Lower leg skin (tissue), 4 donors: ENCODE measurements around the gene ENPP6. TPM values are rescaled to one million over a fixed set of nuclear protein-coding genes. Genes with fewer than 3 reads are reported as not detected.

Source experiments
- DNase-seq, 2 donors: peaks; one replicate each; pipeline ENCODE4 v3.0.0-alpha.2; 2019; ENCODE audit warnings: low spot score in 2 of 2
- H3K4me3 ChIP-seq: fragments of 200-600 bp; sonication (generic); 2 replicates; pipeline ENCODE4 v1.5.1; 2017; ENCODE audit warnings: mild to moderate bottlenecking, low read depth; ENCODE audit not compliant: poor library complexity, severe bottlenecking
- POLR2A ChIP-seq, 2 donors: fragments of 450-650 bp; IDR thresholded peaks; one replicate each; pipeline ENCODE4 v1.6.1; 2016 to 2017; ENCODE audit warnings: antibody characterized with exemption in 2 of 2, mild to moderate bottlenecking in 1 of 2, moderate library complexity in 1 of 2
- WGBS, 2 donors: methylation state at CpG; one replicate each; pipeline ENCODE4 v1.1.5; 2018; 5-methylcytosine and 5-hydroxymethylcytosine counted together
- intact Hi-C: fragments of 100-400 bp; cut with DNase I; formaldehyde crosslinking; loops from one replicate; pipeline ENCODE4 v1.15.0; 2023; ENCODE audit warnings: low total_unique reads
- total RNA-seq, 4 donors: library from RNA; depleted of rRNA; stranded (reverse); fragments of >200 nt; gene quantifications; one replicate each; pipeline ENCODE4 v1.1.0, GENCODE V29; 2016
- TF ChIP-seq, protein P1 (sequence below), 3 donors: fragments of 450-650 bp; IDR thresholded peaks; one replicate each; pipeline ENCODE4 v1.5.1; 2016; ENCODE audit warnings: antibody characterized with exemption in 3 of 3, mild to moderate bottlenecking in 3 of 3, moderate library complexity in 2 of 3

Gene ENPP6
- total RNA-seq, 4 donors from 2014 or later: 0.16 TPM; not detected in 3

DNA sequence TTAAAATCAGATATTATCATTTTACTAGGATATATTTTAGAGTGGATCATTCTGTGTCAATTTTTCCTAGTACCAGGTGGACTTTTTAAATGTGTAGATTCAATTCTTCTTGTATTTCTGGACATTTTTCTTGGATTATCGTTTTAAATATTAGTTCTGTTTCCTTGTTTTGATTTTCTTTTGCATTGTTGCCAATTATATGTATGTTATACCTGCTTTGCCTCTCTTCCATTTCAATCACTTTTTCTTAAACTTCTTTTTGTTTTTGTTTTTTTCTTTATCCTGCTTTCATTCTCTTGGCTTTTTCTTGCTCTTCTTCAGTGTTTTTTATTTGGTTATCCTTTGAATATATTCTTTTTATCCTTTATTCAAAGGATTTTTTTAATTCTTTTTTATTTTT is 171.5 kb downstream of the ENPP6 start:
- WGBS, 2 donors: 77 to 81% methylated on average over 1 of the region's 1 CpG
- TF ChIP-seq, protein P1, sequence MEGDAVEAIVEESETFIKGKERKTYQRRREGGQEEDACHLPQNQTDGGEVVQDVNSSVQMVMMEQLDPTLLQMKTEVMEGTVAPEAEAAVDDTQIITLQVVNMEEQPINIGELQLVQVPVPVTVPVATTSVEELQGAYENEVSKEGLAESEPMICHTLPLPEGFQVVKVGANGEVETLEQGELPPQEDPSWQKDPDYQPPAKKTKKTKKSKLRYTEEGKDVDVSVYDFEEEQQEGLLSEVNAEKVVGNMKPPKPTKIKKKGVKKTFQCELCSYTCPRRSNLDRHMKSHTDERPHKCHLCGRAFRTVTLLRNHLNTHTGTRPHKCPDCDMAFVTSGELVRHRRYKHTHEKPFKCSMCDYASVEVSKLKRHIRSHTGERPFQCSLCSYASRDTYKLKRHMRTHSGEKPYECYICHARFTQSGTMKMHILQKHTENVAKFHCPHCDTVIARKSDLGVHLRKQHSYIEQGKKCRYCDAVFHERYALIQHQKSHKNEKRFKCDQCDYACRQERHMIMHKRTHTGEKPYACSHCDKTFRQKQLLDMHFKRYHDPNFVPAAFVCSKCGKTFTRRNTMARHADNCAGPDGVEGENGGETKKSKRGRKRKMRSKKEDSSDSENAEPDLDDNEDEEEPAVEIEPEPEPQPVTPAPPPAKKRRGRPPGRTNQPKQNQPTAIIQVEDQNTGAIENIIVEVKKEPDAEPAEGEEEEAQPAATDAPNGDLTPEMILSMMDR (IDR thresholded peaks at IDR 0.05): no peak
- no peak for TF ChIP-seq POLR2A (IDR thresholded peaks at IDR 0.05)
- intact Hi-C loops: no loop called here
- H3K4me3 ChIP-seq: no peak overlapping the region
- no peak for DNase-seq

DNA sequence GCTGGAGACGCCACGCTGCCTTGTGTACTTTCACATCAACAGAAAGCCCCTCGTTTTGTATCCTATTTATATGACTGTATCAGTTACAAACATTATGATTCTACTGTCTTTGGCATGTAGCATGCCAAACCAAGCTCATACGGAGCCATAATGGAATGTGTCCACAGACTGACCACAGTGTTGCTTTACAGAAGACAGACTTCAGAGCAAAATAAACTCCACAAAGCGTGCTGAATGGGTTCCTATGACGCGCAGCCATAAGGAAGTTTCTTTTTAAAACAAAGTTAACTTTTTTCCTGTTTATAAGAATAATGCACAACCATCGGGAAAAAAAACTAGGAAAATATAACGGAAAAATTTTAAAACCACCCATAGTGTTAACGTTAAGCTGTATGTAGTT is 176.5 kb downstream of the ENPP6 start:
- no peak for DNase-seq
- TF ChIP-seq, protein P1 (IDR thresholded peaks at IDR 0.05): no peak
- no peak for TF ChIP-seq POLR2A (IDR thresholded peaks at IDR 0.05)
- 92 to 93% methylated on average over 10 of the region's 10 CpGs for WGBS, 2 donors
- H3K4me3 ChIP-seq: no peak overlapping the region
- intact Hi-C loops: no loop called here

GRCh38 chr4:184039963-184040383 is 177.7 kb downstream of the ENPP6 start:
- 15 to 30% methylated on average over 22 of the region's 22 CpGs for WGBS, 2 donors

More at GRCh38 chr4:184039963-184040383, 177.7 kb downstream of the ENPP6 start:
- DNase-seq: no peak
- TF ChIP-seq POLR2A (IDR thresholded peaks at IDR 0.05): no peak
- TF ChIP-seq, protein P1 (IDR thresholded peaks at IDR 0.05): no peak
- H3K4me3 ChIP-seq: no peak overlapping the region
- intact Hi-C loops: no loop called here
